Thymus (tissue), 11 donors: Measurements from ENCODE around the gene KLF6. TPM values are rescaled to one million over a fixed set of nuclear protein-coding genes. Genes with fewer than 3 reads are reported as not detected.

ENCODE experiments used
- DNase-seq, 9 donors: peaks; one replicate each; pipeline ENCODE4 v3.0.0-alpha.2; 2013; ENCODE audit warnings: low spot score in 9 of 9, low read depth in 6 of 9, missing footprints in 1 of 9
- H3K27ac ChIP-seq, 2 donors: one replicate each; pipeline ENCODE4 v1.5.1; 2013; ENCODE audit warnings: control low read depth in 1 of 2, low read depth in 1 of 2, low read length in 1 of 2, mild to moderate bottlenecking in 1 of 2, moderate library complexity in 1 of 2
- H3K27me3 ChIP-seq, 2 donors: one replicate each; pipeline ENCODE4 v1.5.1; 2013; ENCODE audit warnings: low read length in 1 of 2; ENCODE audit not compliant: control insufficient read depth in 2 of 2, insufficient read depth in 1 of 2
- H3K36me3 ChIP-seq, 2 donors: one replicate each; pipeline ENCODE4 v1.5.1; 2013; ENCODE audit warnings: low read length in 1 of 2, mild to moderate bottlenecking in 1 of 2, moderate library complexity in 1 of 2; ENCODE audit not compliant: control insufficient read depth in 2 of 2, insufficient read depth in 2 of 2
- H3K4me1 ChIP-seq, 2 donors: one replicate each; pipeline ENCODE4 v1.5.1; 2013; ENCODE audit warnings: low read length in 2 of 2; ENCODE audit not compliant: control insufficient read depth in 2 of 2, insufficient read depth in 2 of 2
- H3K4me3 ChIP-seq, 2 donors: one replicate each; pipeline ENCODE4 v1.5.1; 2013; ENCODE audit warnings: low read length in 2 of 2, control low read depth in 1 of 2, mild to moderate bottlenecking in 1 of 2
- H3K9me3 ChIP-seq, 2 donors: one replicate each; pipeline ENCODE4 v1.5.1; 2013; ENCODE audit warnings: low read length in 1 of 2, mild to moderate bottlenecking in 1 of 2; ENCODE audit not compliant: control insufficient read depth in 2 of 2, insufficient read depth in 1 of 2
- WGBS: extraction: QIAGEN DNeasy Blood & Tissue Kit; methylation state at CpG from one replicate; pipeline ENCODE4 v1.1.7; 2013; 5-methylcytosine and 5-hydroxymethylcytosine counted together
- polyA plus RNA-seq: library from polyadenylated mRNA; stranded (reverse); fragments of 200-250 nt; gene quantifications from one replicate; pipeline ENCODE4 v1.2.3, GENCODE V29; 2013
- total RNA-seq: library from RNA; stranded (reverse); fragments of 120-200 nt; gene quantifications from one replicate; pipeline ENCODE4 v1.2.4, GENCODE V29; 2013
- donor health status: healthy.

KLF6 gene
- total and polyA plus RNA-seq, 2 donors: 27.4 to 65.8 TPM

- 19% methylated on average over 10 of the region's 10 CpGs for WGBS
- no peak overlapping the region for H3K4me3 ChIP-seq
- peak in 3 of 9 donors; percentile 78 to 88 (median 78) for DNase-seq
- no peaks in the 10 kb centered on the region for H3K9me3 ChIP-seq
- H3K27me3 ChIP-seq: peaks cover 0 to 2% of the 10 kb centered on the region in 2 donors
- H3K4me1 ChIP-seq: peaks cover 44 to 70% of the 10 kb centered on the region in 2 donors
- no peaks in the 10 kb centered on the region for H3K36me3 ChIP-seq
- peak overlapping the region; percentile 72 to 86 for H3K27ac ChIP-seq
These were observed 20.9 kb upstream of the KLF6 start for GRCh38 chr10:3805791-3806461.

GRCh38 chr10:3805201-3805790, 20.3 kb upstream of the KLF6 start:
- no peaks in the 10 kb centered on the region for H3K9me3 ChIP-seq
- peak in 3 of 9 donors; percentile 51 to 85 (median 53) for DNase-seq
- no peaks in the 10 kb centered on the region for H3K36me3 ChIP-seq
- no peak overlapping the region for H3K4me3 ChIP-seq
- peaks cover 44 to 68% of the 10 kb centered on the region in 2 donors for H3K4me1 ChIP-seq
- WGBS: 47% methylated on average over 7 of the region's 7 CpGs
- H3K27me3 ChIP-seq: peaks cover 0 to 2% of the 10 kb centered on the region in 2 donors
- H3K27ac ChIP-seq: peak overlapping the region; percentile 72 to 86

- Histone ChIP-seq H3K9me3 (no peaks in the 10 kb centered on the region), H3K4me3 (no peak overlapping the region), H3K27me3 (peaks cover 0 to 2% of the 10 kb centered on the region in 2 donors), H3K27ac (peak overlapping the region; percentile 74 to 86), H3K36me3 (no peaks in the 10 kb centered on the region), H3K4me1 (peaks cover 36 to 57% of the 10 kb centered on the region in 2 donors)
- WGBS: 24% methylated on average over 13 of the region's 13 CpGs
- peak in 2 of 9 donors; percentile 53 to 78 for DNase-seq
These were observed 19.1 kb upstream of the KLF6 start for GRCh38 chr10:3803927-3804741.

- Histone ChIP-seq H3K9me3 (no peaks in the 10 kb centered on the region), H3K4me3 (no peak overlapping the region), H3K27me3 (peaks cover 0 to 2% of the 10 kb centered on the region in 2 donors), H3K4me1 (peaks cover 34 to 51% of the 10 kb centered on the region in 2 donors), H3K27ac (peak overlapping the region in 1 of 2 donors; percentile 86), H3K36me3 (no peaks in the 10 kb centered on the region)
- peak in 1 of 9 donors; percentile 71 for DNase-seq
- WGBS: 23% methylated on average over 11 of the region's 11 CpGs
These were observed 18.4 kb upstream of the KLF6 start for GRCh38 chr10:3803295-3803926.

- WGBS: 95% methylated on average over 8 of the region's 8 CpGs
- Histone ChIP-seq H3K27me3 (no peaks in the 10 kb centered on the region), H3K36me3 (no peaks in the 10 kb centered on the region), H3K9me3 (no peaks in the 10 kb centered on the region), H3K4me1 (peaks cover 29 to 45% of the 10 kb centered on the region in 2 donors), H3K4me3 (no peak overlapping the region), H3K27ac (peak overlapping the region in 1 of 2 donors; percentile 86)
- no peak for DNase-seq
These were observed 17.7 kb upstream of the KLF6 start for GRCh38 chr10:3802526-3803265.

- Histone ChIP-seq H3K27ac (no peak overlapping the region), H3K4me3 (no peak overlapping the region), H3K36me3 (no peaks in the 10 kb centered on the region), H3K9me3 (no peaks in the 10 kb centered on the region), H3K4me1 (peaks cover 27 to 35% of the 10 kb centered on the region in 2 donors), H3K27me3 (no peaks in the 10 kb centered on the region)
- 94% methylated on average over 11 of the region's 11 CpGs for WGBS
- DNase-seq: no peak
These were observed 16.7 kb upstream of the KLF6 start for GRCh38 chr10:3801558-3802192.

GRCh38 chr10:3800586-3800985, 15.6 kb upstream of the KLF6 start:
- 90% methylated on average over 5 of the region's 5 CpGs for WGBS
- no peak for DNase-seq
- no peak overlapping the region for H3K27ac ChIP-seq

GRCh38 chr10:3797750-3798149, 12.7 kb upstream of the KLF6 start:
- no peak overlapping the region for H3K27ac ChIP-seq
- H3K4me3 ChIP-seq: no peak overlapping the region
- H3K9me3 ChIP-seq: peaks cover 0 to 9% of the 10 kb centered on the region in 2 donors
- WGBS: 96% methylated on average over 1 of the region's 1 CpG
- H3K4me1 ChIP-seq: peaks cover 0 to under 1% of the 10 kb centered on the region in 2 donors
- DNase-seq: no peak
- no peaks in the 10 kb centered on the region for H3K27me3 ChIP-seq
- no peaks in the 10 kb centered on the region for H3K36me3 ChIP-seq

More at GRCh38 chr10:3800586-3800985, 15.6 kb upstream of the KLF6 start:
- H3K36me3 ChIP-seq: no peaks in the 10 kb centered on the region
- no peak overlapping the region for H3K4me3 ChIP-seq
- H3K9me3 ChIP-seq: no peaks in the 10 kb centered on the region
- H3K27me3 ChIP-seq: no peaks in the 10 kb centered on the region
- peaks cover 17 to 25% of the 10 kb centered on the region in 2 donors for H3K4me1 ChIP-seq
